ENCODE results near the gene PTPRJ.

Gene PTPRJ

DNA sequence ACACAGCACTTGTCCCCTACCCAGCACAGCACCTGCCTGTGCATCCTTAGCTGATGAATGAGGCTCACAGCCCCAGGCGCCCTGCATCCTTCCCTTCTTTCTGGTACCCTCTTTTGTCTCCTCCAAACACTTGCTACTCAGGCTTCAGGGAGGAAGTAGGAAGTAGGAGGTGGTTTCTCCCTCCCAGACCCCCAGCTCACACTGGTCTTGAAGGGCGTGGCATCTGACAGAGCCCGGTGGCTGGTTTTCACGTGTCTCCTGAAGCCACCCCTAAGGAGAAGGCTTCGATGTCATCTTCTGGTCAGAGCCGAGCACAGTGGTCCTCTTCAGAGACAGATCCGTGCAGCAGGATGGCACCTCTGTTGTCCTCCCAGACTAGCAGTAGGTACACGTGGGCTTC, 109.8 kb downstream of the PTPRJ start:
- TF ChIP-seq, protein P1, sequence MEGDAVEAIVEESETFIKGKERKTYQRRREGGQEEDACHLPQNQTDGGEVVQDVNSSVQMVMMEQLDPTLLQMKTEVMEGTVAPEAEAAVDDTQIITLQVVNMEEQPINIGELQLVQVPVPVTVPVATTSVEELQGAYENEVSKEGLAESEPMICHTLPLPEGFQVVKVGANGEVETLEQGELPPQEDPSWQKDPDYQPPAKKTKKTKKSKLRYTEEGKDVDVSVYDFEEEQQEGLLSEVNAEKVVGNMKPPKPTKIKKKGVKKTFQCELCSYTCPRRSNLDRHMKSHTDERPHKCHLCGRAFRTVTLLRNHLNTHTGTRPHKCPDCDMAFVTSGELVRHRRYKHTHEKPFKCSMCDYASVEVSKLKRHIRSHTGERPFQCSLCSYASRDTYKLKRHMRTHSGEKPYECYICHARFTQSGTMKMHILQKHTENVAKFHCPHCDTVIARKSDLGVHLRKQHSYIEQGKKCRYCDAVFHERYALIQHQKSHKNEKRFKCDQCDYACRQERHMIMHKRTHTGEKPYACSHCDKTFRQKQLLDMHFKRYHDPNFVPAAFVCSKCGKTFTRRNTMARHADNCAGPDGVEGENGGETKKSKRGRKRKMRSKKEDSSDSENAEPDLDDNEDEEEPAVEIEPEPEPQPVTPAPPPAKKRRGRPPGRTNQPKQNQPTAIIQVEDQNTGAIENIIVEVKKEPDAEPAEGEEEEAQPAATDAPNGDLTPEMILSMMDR (IDR thresholded peaks at IDR 0.05; ENCODE audit: low read depth, low read length): no peak
- Histone ChIP-seq H3K9me3 (no peaks in the 10 kb centered on the region), H3K4me3 (ENCODE audit: low read depth, low read length) (no peak overlapping the region), H3K36me3 (no peaks in the 10 kb centered on the region), H3K4me1 (no peaks in the 10 kb centered on the region), H3K27me3 (no peaks in the 10 kb centered on the region)
- no peak for DNase-seq

DNA sequence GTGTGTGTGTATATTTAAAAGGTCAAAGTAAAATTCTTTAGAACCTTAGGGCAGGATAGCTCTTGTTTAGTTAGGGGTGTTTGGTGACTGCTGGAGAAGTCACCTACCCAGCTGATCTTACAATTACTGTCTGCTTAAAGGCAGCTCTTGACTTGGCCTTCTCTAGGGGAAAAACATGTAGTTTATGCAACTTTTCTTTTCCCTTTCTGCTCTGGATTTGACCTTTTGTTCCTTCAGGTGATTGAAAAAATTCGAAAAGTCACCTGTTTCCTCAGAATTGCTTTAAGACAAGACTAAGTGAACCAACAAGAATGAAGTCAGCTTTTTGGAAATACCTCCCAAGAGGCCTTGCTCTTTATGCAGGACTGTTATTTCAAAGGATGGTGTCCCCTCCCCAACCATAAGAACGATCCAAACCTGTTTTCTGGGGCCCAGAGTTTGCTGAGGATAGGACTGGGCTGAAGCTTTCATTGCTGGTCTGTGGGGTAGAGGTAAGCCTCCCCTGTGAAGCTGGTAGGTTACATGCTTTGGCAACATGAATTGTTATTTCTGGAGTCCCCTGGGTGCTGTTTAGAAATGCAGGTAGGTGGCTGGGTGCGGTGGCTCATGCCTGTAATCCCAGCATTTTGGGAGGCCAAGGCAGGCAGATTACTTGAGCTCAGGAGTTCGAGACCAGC, 111.2 kb downstream of the PTPRJ start:
- H3K36me3 ChIP-seq: no peaks in the 10 kb centered on the region
- H3K4me3 ChIP-seq (ENCODE audit: low read depth, low read length): no peak overlapping the region
- H3K9me3 ChIP-seq: no peaks in the 10 kb centered on the region
- no peak for DNase-seq
- H3K4me1 ChIP-seq: no peaks in the 10 kb centered on the region
- TF ChIP-seq, protein P1 (IDR thresholded peaks at IDR 0.05; ENCODE audit: low read depth, low read length): no peak
- no peaks in the 10 kb centered on the region for H3K27me3 ChIP-seq

DNA sequence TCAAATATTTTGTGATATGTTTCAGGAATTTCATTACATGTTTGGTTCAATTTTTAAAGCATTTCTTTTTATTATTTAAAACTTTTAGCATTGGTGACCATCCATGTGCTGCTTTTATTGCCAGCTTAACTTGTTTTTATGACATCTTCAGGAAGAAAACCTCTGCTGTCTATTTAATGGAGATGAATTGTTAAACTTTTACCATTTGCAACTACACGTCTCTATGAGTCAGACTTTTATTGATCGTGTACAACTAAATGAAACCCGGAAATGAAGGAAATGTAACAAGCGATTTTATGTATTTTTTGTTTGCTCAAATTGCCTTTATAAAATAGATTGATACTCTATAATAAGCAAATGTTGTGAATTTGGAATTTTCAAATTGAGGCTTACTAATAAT, 113.0 kb downstream of the PTPRJ start:
- Histone ChIP-seq H3K36me3 (no peaks in the 10 kb centered on the region), H3K9me3 (no peaks in the 10 kb centered on the region), H3K27me3 (no peaks in the 10 kb centered on the region), H3K4me3 (ENCODE audit: low read depth, low read length) (no peak overlapping the region), H3K4me1 (no peaks in the 10 kb centered on the region)
- TF ChIP-seq, protein P1 (IDR thresholded peaks at IDR 0.05; ENCODE audit: low read depth, low read length): no peak
- no peak for DNase-seq

- H3K4me3 ChIP-seq (ENCODE audit: low read depth, low read length): no peak overlapping the region
- H3K36me3 ChIP-seq: no peaks in the 10 kb centered on the region
- no peaks in the 10 kb centered on the region for H3K27me3 ChIP-seq
- no peak for DNase-seq
- TF ChIP-seq, protein P1 (IDR thresholded peaks at IDR 0.05; ENCODE audit: low read depth, low read length): no peak
- H3K9me3 ChIP-seq: no peaks in the 10 kb centered on the region
- no peaks in the 10 kb centered on the region for H3K4me1 ChIP-seq
Observed at GRCh38 chr11:48093795-48094642, 113.7 kb downstream of the PTPRJ start.

GRCh38 chr11:48094643-48095339, 114.4 kb downstream of the PTPRJ start:
- Histone ChIP-seq H3K9me3 (no peaks in the 10 kb centered on the region), H3K36me3 (no peaks in the 10 kb centered on the region), H3K4me1 (no peaks in the 10 kb centered on the region), H3K27me3 (no peaks in the 10 kb centered on the region), H3K4me3 (ENCODE audit: low read depth, low read length) (no peak overlapping the region)
- TF ChIP-seq, protein P1 (IDR thresholded peaks at IDR 0.05; ENCODE audit: low read depth, low read length): no peak
- no peak for DNase-seq
